Activated CD8-positive, alpha-beta T cell treated with anti-CD3 and anti-CD28 coated beads for 36 hours (primary cell): ENCODE results near the gene GABPB1. TPM values are rescaled to one million over a fixed set of nuclear protein-coding genes. Genes with fewer than 3 reads are reported as not detected.

Experiments
- ATAC-seq: fragments of 200-7000 bp; cut with Tn5 transposase; one replicate; pipeline ENCODE4 v1.10.0; 2021; ENCODE audit warnings: mild to moderate bottlenecking, moderate library complexity
- CTCF ChIA-PET: fragments of 350-600 bp; sonication (Branson Sonifier 250); formaldehyde crosslinking; loops from one replicate; lab custom pipeline; 2021; ENCODE audit warnings: antibody characterized with exemption; lab: Charles Lee
- POLR2A ChIA-PET: fragments of 350-600 bp; sonication (Branson Sonifier 250); formaldehyde crosslinking; loops from one replicate; lab custom pipeline; 2021; ENCODE audit warnings: antibody characterized with exemption; lab: Charles Lee
- DNase-seq: peaks from one replicate; pipeline ENCODE4 v3.0.0-alpha.2; 2020
- H3K27ac Mint-ChIP-seq: one replicate; pipeline ENCODE4 v1.8.0; 2021; ENCODE audit warnings: mild to moderate bottlenecking, mixed read lengths
- H3K27me3 Mint-ChIP-seq: one replicate; pipeline ENCODE4 v1.8.0; 2021; ENCODE audit warnings: mixed read lengths
- H3K36me3 Mint-ChIP-seq: one replicate; pipeline ENCODE4 v1.8.0; 2021; ENCODE audit warnings: low read depth, mixed read lengths
- H3K4me1 Mint-ChIP-seq: one replicate; pipeline ENCODE4 v1.8.0; 2021; ENCODE audit warnings: low read depth, mixed read lengths
- H3K4me3 Mint-ChIP-seq: one replicate; pipeline ENCODE4 v1.8.0; 2021; ENCODE audit warnings: mild to moderate bottlenecking, moderate library complexity, mixed read lengths
- H3K9me3 Mint-ChIP-seq: one replicate; pipeline ENCODE4 v1.8.0; 2021; ENCODE audit warnings: mixed read lengths
- intact Hi-C: fragments of 100-400 bp; cut with micrococcal nuclease; formaldehyde crosslinking; loops from one replicate; pipeline ENCODE4 v1.10.0; 2022
- total RNA-seq, 2 experiments: library from RNA; stranded (reverse); gene quantifications; one replicate each; pipeline ENCODE4 v1.2.3, GENCODE V29; 2021
- TF ChIP-seq, protein P1 (sequence below): fragments of 200-600 bp; IDR thresholded peaks from one replicate; pipeline ENCODE4 v1.8.0; 2022; ENCODE audit warnings: antibody characterized with exemption, mild to moderate bottlenecking

GABPB1 gene
- total RNA-seq, 2 experiments from 2014 or later: 33.2 to 36.2 TPM

DNA sequence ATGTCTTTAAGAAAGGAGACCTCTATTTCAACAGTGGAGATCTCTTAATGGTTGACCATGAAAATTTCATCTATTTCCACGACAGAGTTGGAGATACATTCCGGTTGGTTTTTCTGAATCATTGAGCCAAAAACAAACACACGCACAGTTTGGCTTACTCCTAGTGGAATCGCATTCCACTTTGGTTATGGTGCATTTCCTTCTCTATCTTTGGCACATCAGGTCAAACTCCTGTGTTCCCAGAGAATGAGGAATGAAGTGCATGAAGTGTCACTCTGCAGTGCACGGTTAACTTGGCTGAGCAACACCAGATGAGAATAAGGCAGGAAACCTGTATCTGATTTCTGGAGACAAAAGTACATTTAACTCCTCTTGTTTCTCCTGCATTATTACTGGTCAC is 127.9 kb downstream of the GABPB1 start:
- Mint-ChIP-seq H3K9me3 (no peaks in the 10 kb centered on the region), H3K4me3 (no peak overlapping the region), H3K27me3 (no peaks in the 10 kb centered on the region), H3K4me1 (no peaks in the 10 kb centered on the region), H3K36me3 (peaks cover 1% of the 10 kb centered on the region), H3K27ac (no peak overlapping the region)
- CTCF ChIA-PET: no interaction called here
- POLR2A ChIA-PET: no interaction called here
- intact Hi-C loops: no loop called here
- TF ChIP-seq, protein P1, sequence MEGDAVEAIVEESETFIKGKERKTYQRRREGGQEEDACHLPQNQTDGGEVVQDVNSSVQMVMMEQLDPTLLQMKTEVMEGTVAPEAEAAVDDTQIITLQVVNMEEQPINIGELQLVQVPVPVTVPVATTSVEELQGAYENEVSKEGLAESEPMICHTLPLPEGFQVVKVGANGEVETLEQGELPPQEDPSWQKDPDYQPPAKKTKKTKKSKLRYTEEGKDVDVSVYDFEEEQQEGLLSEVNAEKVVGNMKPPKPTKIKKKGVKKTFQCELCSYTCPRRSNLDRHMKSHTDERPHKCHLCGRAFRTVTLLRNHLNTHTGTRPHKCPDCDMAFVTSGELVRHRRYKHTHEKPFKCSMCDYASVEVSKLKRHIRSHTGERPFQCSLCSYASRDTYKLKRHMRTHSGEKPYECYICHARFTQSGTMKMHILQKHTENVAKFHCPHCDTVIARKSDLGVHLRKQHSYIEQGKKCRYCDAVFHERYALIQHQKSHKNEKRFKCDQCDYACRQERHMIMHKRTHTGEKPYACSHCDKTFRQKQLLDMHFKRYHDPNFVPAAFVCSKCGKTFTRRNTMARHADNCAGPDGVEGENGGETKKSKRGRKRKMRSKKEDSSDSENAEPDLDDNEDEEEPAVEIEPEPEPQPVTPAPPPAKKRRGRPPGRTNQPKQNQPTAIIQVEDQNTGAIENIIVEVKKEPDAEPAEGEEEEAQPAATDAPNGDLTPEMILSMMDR: no peak
- ATAC-seq (no peak), DNase-seq (no peak)

DNA sequence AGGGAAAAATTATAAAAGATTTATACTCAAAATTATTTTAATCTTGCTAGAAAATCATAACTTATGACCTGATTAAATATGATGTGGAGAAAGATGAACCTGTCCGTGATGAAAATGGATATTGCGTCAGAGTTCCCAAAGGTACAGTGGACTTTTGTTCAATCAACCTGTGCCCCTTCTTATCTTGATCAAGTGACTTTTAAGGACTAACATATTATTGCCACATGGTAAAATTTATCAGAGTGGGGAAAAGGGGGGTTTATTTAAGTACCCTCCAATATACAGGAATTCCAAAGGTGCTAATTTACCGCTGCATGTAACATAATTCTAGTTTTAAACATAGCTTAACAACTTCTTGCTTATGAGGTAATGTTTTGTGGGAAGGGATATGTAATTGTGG is 129.1 kb downstream of the GABPB1 start:
- H3K36me3 Mint-ChIP-seq: peaks cover 1% of the 10 kb centered on the region
- no peaks in the 10 kb centered on the region for H3K27me3 Mint-ChIP-seq
- no peak overlapping the region for H3K27ac Mint-ChIP-seq
- ATAC-seq: no peak
- TF ChIP-seq, protein P1: no peak
- H3K4me1 Mint-ChIP-seq: no peaks in the 10 kb centered on the region
- no peak for DNase-seq
- intact Hi-C loops: no loop called here
- ChIA-PET CTCF (no interaction called here), POLR2A (interaction anchor here (0.6 kb wide), 1 partner anchor 81 kb away, joined by 3 read pairs; no protein-coding TSS in a partner anchor)
- H3K4me3 Mint-ChIP-seq: no peak overlapping the region
- no peaks in the 10 kb centered on the region for H3K9me3 Mint-ChIP-seq

Other genes with a start within 250 kb of the GABPB1 start
- 1 to 10 TPM; 4.6 to 5.8 TPM for gene ATP8B4, start 236.0 kb downstream of the GABPB1 start, total RNA-seq
- gene SLC27A2, start 173.0 kb downstream of the GABPB1 start, total RNA-seq: 1 to 10 TPM; 9.8 to 9.9 TPM
- not detected for gene HDC, start 89.5 kb downstream of the GABPB1 start, total RNA-seq
- gene USP8, start 69.2 kb upstream of the GABPB1 start, total RNA-seq: 10 to 100 TPM; 39.7 to 43.7 TPM
- not detected for gene USP50, start 191.5 kb upstream of the GABPB1 start, total RNA-seq